Naive thymus-derived CD4-positive, alpha-beta T cell (primary cell): ENCODE data around the gene BCAS3. TPM values are rescaled to one million over a fixed set of nuclear protein-coding genes. Genes with fewer than 3 reads are reported as not detected.
"Not testable (repeated sequence)": the region's sequence is repeated elsewhere in the genome, so short reads cannot be mapped to it uniquely, and the experiment has no call there.

Experiments
- ATAC-seq: fragments of 150-1000 bp; cut with Tn5 transposase; 2 replicates; pipeline ENCODE4 v1.10.0; 2021; ENCODE audit warnings: mild to moderate bottlenecking, moderate library complexity
- CTCF ChIA-PET: fragments of 350-600 bp; sonication (Branson Sonifier 250); formaldehyde crosslinking; loops from one replicate; lab custom pipeline; 2021; ENCODE audit warnings: antibody characterized with exemption; lab: Charles Lee
- POLR2A ChIA-PET: fragments of 350-600 bp; sonication (Branson Sonifier 250); formaldehyde crosslinking; loops from one replicate; lab custom pipeline; 2021; ENCODE audit warnings: antibody characterized with exemption, inconsistent platforms; lab: Charles Lee
- DNase-seq, 9 donors: peaks; one replicate each; pipeline versions ENCODE4 v3.0.0 to v3.0.0-alpha.2; 2020 to 2022; ENCODE audit warnings: mixed read lengths in 1 of 9
- H3K27ac ChIP-seq: one replicate; pipeline ENCODE4 v1.7.0; 2013; ENCODE audit warnings: mild to moderate bottlenecking, low read depth, low read length, moderate library complexity
- H3K27me3 ChIP-seq, 2 donors: one replicate each; pipeline ENCODE4 v1.7.0; 2013; ENCODE audit warnings: low read length in 2 of 2, mild to moderate bottlenecking in 2 of 2, moderate library complexity in 2 of 2; ENCODE audit not compliant: control insufficient read depth in 2 of 2, insufficient read depth in 2 of 2
- H3K36me3 ChIP-seq, 3 experiments: 1 replicate in 2 of 3; 2 replicates in 1 of 3; pipeline ENCODE4 v1.7.0; 2013; ENCODE audit warnings: low read length in 3 of 3, mild to moderate bottlenecking in 3 of 3, moderate library complexity in 1 of 3; ENCODE audit not compliant: insufficient read depth in 3 of 3, control insufficient read depth in 2 of 3
- H3K4me1 ChIP-seq, 2 donors: one replicate each; pipeline ENCODE4 v1.7.0; 2013; ENCODE audit warnings: low read length in 2 of 2, mild to moderate bottlenecking in 2 of 2, moderate library complexity in 1 of 2; ENCODE audit not compliant: control insufficient read depth in 2 of 2, insufficient read depth in 2 of 2
- H3K4me3 ChIP-seq: 2 replicates; pipeline ENCODE4 v1.7.0; 2013; ENCODE audit warnings: mild to moderate bottlenecking, low read length
- H3K9me3 ChIP-seq, 3 experiments: 1 replicate in 2 of 3; 2 replicates in 1 of 3; pipeline ENCODE4 v1.7.0; 2013; ENCODE audit warnings: low read length in 3 of 3; ENCODE audit not compliant: control insufficient read depth in 2 of 3
- H3K27ac Mint-ChIP-seq, 9 donors: one replicate each; pipeline ENCODE4 v1.8.0; 2020 to 2022; ENCODE audit warnings: mixed read lengths in 9 of 9, mild to moderate bottlenecking in 8 of 9, moderate library complexity in 5 of 9, inconsistent platforms in 2 of 9
- H3K27me3 Mint-ChIP-seq, 5 donors: one replicate each; pipeline ENCODE4 v1.8.0; 2021 to 2022; ENCODE audit warnings: mixed read lengths in 5 of 5, mild to moderate bottlenecking in 1 of 5
- H3K36me3 Mint-ChIP-seq, 5 donors: one replicate each; pipeline ENCODE4 v1.8.0; 2020 to 2022; ENCODE audit warnings: mixed read lengths in 5 of 5, mild to moderate bottlenecking in 3 of 5, inconsistent platforms in 1 of 5
- H3K4me1 Mint-ChIP-seq, 7 donors: one replicate each; pipeline ENCODE4 v1.8.0; 2020 to 2022; ENCODE audit warnings: mixed read lengths in 7 of 7, mild to moderate bottlenecking in 3 of 7, inconsistent platforms in 1 of 7
- H3K4me3 Mint-ChIP-seq, 10 donors: one replicate each; pipeline ENCODE4 v1.8.0; 2020 to 2022; ENCODE audit warnings: mild to moderate bottlenecking in 10 of 10, mixed read lengths in 10 of 10, moderate library complexity in 6 of 10, inconsistent platforms in 2 of 10
- H3K9me3 Mint-ChIP-seq, 11 donors: one replicate each; pipeline ENCODE4 v1.8.0; 2020 to 2022; ENCODE audit warnings: mixed read lengths in 11 of 11, mild to moderate bottlenecking in 4 of 11, inconsistent platforms in 1 of 11, moderate library complexity in 1 of 11
- intact Hi-C, 2 donors: fragments of 100-400 bp; cut with micrococcal nuclease; formaldehyde crosslinking; loops; one replicate each; pipeline ENCODE4 v1.15.1; 2023
- polyA plus RNA-seq, 2 donors: library from polyadenylated mRNA; unstranded; fragments of 300-500 nt; fragmentation: Illumina TruSeq; gene quantifications; one replicate each; pipeline ENCODE4 v1.2.3, GENCODE V29; 2021
- total RNA-seq, 6 experiments: library from RNA in 5 of 6; stranded (reverse) in 5 of 6; gene quantifications; 1 replicate in 5 of 6; 2 replicates in 1 of 6; pipeline ENCODE4 v1.2.3 and lab custom pipeline; 2021 to 2026

Gene BCAS3
- total and polyA plus RNA-seq, 7 experiments from 2014 or later, result 18.4 to 57.8 (median 37.5) TPM

DNA sequence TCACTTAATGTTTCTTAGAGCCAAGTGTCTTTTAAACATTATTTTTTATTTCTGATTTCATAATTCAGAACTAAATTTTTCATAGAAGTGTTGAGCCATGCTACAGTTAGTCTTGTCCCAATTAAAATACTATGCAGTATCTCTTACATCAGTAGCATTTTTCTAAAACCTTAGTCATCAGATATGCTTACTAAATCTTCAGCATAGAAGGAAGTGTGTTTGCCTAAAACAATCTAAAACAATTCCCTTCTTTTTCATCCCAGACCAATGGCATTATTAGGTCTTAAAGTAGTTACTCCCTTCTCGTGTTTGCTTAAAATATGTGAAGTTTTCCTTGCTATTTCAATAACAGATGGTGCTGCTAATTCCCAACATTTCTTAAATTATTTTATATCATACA, 13.6 kb upstream of the BCAS3 start:
- Mint-ChIP-seq H3K27ac (no peak overlapping the region), H3K4me1 (peaks cover 0 to 7% (median 0%) of the 10 kb centered on the region in 7 donors), H3K9me3 (no peaks in the 10 kb centered on the region), H3K36me3 (peaks cover 3 to 31% (median 9%) of the 10 kb centered on the region in 5 donors), H3K4me3 (no peak overlapping the region), H3K27me3 (no peaks in the 10 kb centered on the region)
- ChIA-PET CTCF (no interaction called here), POLR2A (no interaction called here)
- DNase-seq (no peak), ATAC-seq (no peak)
- Histone ChIP-seq H3K27me3 (no peaks in the 10 kb centered on the region), H3K27ac (no peak overlapping the region), H3K9me3 (no peaks in the 10 kb centered on the region), H3K36me3 (peaks cover 0 to 21% (median 7%) of the 10 kb centered on the region in 3 experiments), H3K4me3 (no peak overlapping the region), H3K4me1 (no peaks in the 10 kb centered on the region)
- intact Hi-C loops, result no loop called here

DNA sequence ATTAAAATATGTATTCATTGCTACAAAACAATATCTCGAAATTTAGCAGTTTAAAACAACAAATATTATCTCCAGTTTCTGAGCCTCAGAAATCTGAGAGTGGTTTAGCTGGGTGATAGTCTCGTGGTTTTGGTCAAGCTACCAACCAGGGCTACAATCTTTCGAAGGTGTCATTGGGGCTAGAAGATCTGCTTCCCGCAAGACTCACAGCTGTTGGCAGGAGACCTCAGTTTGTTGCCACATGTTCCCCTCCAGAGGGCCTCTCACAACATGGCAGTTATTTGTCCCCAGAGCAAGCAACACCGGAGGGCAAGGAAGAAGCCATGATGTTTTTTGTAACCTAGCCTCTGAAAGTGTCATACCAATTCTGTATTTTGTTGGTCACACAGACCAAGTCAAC, 12.0 kb upstream of the BCAS3 start:
- peaks cover 0 to 21% (median 7%) of the 10 kb centered on the region in 3 experiments for H3K36me3 ChIP-seq
- Mint-ChIP-seq H3K36me3 (peaks cover 0 to 26% (median 5%) of the 10 kb centered on the region in 5 donors), H3K4me1 (peaks cover 0 to 7% (median 0%) of the 10 kb centered on the region in 7 donors), H3K4me3 (no peak overlapping the region), H3K27me3 (no peaks in the 10 kb centered on the region), H3K9me3 (no peaks in the 10 kb centered on the region), H3K27ac (peak overlapping the region in 2 of 9 donors; percentile 16 to 34)
- ChIA-PET CTCF (no interaction called here), POLR2A (no interaction called here)
- DNase-seq (no peak), ATAC-seq (peak; percentile 37)
- H3K4me1 ChIP-seq, result no peaks in the 10 kb centered on the region
- no peak overlapping the region for H3K4me3 ChIP-seq
- no peaks in the 10 kb centered on the region for H3K27me3 ChIP-seq
- no peak overlapping the region for H3K27ac ChIP-seq
- intact Hi-C loops, result no loop called here
- no peaks in the 10 kb centered on the region for H3K9me3 ChIP-seq

DNA sequence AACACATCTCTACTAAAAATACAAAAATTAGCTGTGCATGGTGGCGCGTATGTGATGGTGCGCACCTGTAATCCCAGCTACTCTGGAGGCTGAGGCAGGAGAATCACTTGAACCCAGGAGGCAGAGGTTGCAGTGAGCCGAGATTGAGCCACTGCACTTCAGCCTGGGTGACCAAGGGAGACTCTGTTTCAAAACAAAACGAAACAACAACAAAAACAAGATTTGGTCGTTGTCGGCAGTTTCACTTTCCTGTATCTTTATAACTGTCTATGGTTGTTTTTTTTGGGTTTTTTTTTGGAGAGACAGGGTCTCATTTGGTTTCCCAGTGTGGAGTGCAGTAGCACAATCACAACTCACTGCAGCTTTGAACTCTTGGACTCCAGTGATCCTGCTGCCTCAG, 8.9 kb upstream of the BCAS3 start:
- H3K9me3 ChIP-seq, H3K4me3 ChIP-seq, H3K4me1 ChIP-seq, ATAC-seq, H3K9me3 Mint-ChIP-seq, H3K27ac ChIP-seq, POLR2A ChIA-PET, intact Hi-C loops, H3K36me3 ChIP-seq, H3K4me1 Mint-ChIP-seq, H3K27ac Mint-ChIP-seq, DNase-seq, H3K4me3 Mint-ChIP-seq, H3K27me3 Mint-ChIP-seq, H3K27me3 ChIP-seq: not testable (repeated sequence)
- CTCF ChIA-PET, result interaction anchor here (0.7 kb wide), 1 partner anchor 629 kb away, joined by 4 read pairs; no protein-coding TSS in a partner anchor
- peaks cover 0 to 13% (median 5%) of the 10 kb centered on the region in 5 donors for H3K36me3 Mint-ChIP-seq

GRCh38 chr17:60671482-60671881, 6.2 kb upstream of the BCAS3 start:
- DNase-seq (no peak), ATAC-seq (no peak)
- CTCF ChIA-PET, result no interaction called here
- POLR2A ChIA-PET, result interaction anchor here (0.7 kb wide), 1 partner anchor 68 kb away, joined by 3 read pairs; no protein-coding TSS in a partner anchor
- intact Hi-C loops, result loop anchor here (10.0 kb wide), 2 partner anchors 1047 to 1517 kb away; partner anchors contain the start of genes PRR11 (in 1 of the 2) and SKA2 (in 1 of the 2)
- H3K36me3 ChIP-seq, result no peaks in the 10 kb centered on the region
- no peak overlapping the region for H3K27ac ChIP-seq
- Mint-ChIP-seq H3K4me3 (no peak overlapping the region), H3K27me3 (no peaks in the 10 kb centered on the region), H3K9me3 (no peaks in the 10 kb centered on the region), H3K36me3 (no peaks in the 10 kb centered on the region), H3K27ac (no peak overlapping the region), H3K4me1 (peaks cover 0 to 2% (median 0%) of the 10 kb centered on the region in 7 donors)
- no peaks in the 10 kb centered on the region for H3K9me3 ChIP-seq
- no peaks in the 10 kb centered on the region for H3K27me3 ChIP-seq
- no peak overlapping the region for H3K4me3 ChIP-seq
- no peaks in the 10 kb centered on the region for H3K4me1 ChIP-seq

DNA sequence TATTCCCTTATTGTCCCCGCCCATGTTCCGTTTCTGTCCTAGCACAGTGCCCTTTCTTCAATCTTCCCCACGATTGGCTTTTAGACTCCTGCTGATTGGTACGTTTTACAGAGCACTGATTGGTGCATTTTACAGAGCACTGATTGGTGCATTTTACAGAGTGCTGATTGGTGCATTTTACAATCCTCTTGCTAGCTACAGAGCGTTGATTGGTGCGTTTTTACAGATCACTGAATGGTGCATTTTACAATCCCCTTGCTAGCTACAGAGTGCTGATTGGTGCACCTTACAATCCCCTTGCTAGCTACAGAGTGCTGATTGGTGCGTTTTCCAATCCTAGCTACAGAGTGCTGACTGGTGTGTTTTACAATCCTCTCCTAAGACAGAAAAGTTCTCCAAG, 3.0 kb upstream of the BCAS3 start:
- H3K36me3 Mint-ChIP-seq, H3K27me3 Mint-ChIP-seq, H3K27ac ChIP-seq, H3K9me3 ChIP-seq, DNase-seq, CTCF ChIA-PET, H3K4me1 ChIP-seq, H3K4me3 ChIP-seq, H3K9me3 Mint-ChIP-seq, ATAC-seq, H3K27me3 ChIP-seq, H3K36me3 ChIP-seq, POLR2A ChIA-PET: not testable (repeated sequence)
- peak overlapping the region in 1 of 9 donors; percentile 18 for H3K27ac Mint-ChIP-seq
- peak overlapping the region in 2 of 10 donors; percentile 38 for H3K4me3 Mint-ChIP-seq
- peaks cover 10 to 30% (median 25%) of the 10 kb centered on the region in 7 donors for H3K4me1 Mint-ChIP-seq
- intact Hi-C loops, result loop anchor here (5.0 to 10.0 kb wide), 5 partner anchors 738 to 1803 kb away; partner anchors contain the start of genes BRIP1 (in 1 of the 2), PRR11 (in 1 of the 2), SKA2 (in 1 of the 2) and TLK2 (in 1 of the 2)

DNA sequence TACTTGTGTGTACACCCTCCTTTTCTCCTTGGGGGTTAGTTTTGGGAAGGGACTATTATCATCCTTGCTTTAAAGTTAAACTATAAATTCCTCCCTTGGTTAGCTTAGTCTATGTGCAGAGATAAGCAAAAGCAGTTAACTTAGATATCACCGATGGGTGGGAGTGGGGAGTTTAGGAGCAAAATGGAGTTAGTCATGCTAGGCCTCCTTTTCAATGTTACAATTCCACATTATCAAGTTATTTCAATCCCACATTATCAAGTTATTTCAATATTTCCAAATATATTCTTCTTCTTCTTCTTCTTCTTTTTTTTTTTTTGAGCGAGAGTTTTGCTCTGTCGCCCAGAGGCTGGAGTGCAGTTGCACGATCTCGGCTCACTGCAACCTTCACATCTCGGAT, 1.7 kb upstream of the BCAS3 start:
- ChIA-PET CTCF (interaction anchor here (1.7 kb wide), 1 partner anchor 45 kb away, joined by 4 read pairs; no protein-coding TSS in a partner anchor), POLR2A (interaction anchor here (0.6 kb wide), 1 partner anchor 8 kb away, joined by 4 read pairs; no protein-coding TSS in a partner anchor)
- Histone ChIP-seq H3K27ac (no peak overlapping the region), H3K9me3 (no peaks in the 10 kb centered on the region), H3K27me3 (no peaks in the 10 kb centered on the region), H3K4me3 (no peak overlapping the region), H3K36me3 (no peaks in the 10 kb centered on the region), H3K4me1 (peaks cover 0 to 5% of the 10 kb centered on the region in 2 donors)
- H3K4me1 Mint-ChIP-seq, result peaks cover 10 to 30% (median 25%) of the 10 kb centered on the region in 7 donors
- H3K27me3 Mint-ChIP-seq, result no peaks in the 10 kb centered on the region
- ATAC-seq (no peak), DNase-seq (no peak)
- H3K36me3 Mint-ChIP-seq, result peaks cover 0 to 4% (median 0%) of the 10 kb centered on the region in 5 donors
- intact Hi-C loops, result loop anchor here (2.0 to 10.0 kb wide), 8 partner anchors 463 to 1801 kb away; partner anchors contain the start of genes MED13 (in 2 of the 2), BRIP1 (in 1 of the 2), METTL2A (in 1 of the 2) and PRR11 (in 1 of the 2)
- H3K4me3 Mint-ChIP-seq, result peak overlapping the region in 6 of 10 donors; percentile 12 to 42 (median 28)
- H3K9me3 Mint-ChIP-seq, result no peaks in the 10 kb centered on the region
- H3K27ac Mint-ChIP-seq, result peak overlapping the region in 5 of 9 donors; percentile 4 to 96 (median 21)
